H1 (cell line): ENCODE measurements around the gene GFOD1. TPM values are rescaled to one million over a fixed set of nuclear protein-coding genes. Genes with fewer than 3 reads are reported as not detected.

Experiments used
- CTCF ChIA-PET: fragments of 300-600 bp; sonication (Branson Sonifier 250); formaldehyde crosslinking; loops from one replicate; lab custom pipeline; 2021; ENCODE audit not compliant: partially characterized antibody; lab: Charles Lee
- POLR2A ChIA-PET: fragments of 300-600 bp; sonication (Branson Sonifier 250); formaldehyde crosslinking; loops from one replicate; lab custom pipeline; 2021; ENCODE audit warnings: inconsistent platforms; ENCODE audit not compliant: partially characterized antibody; lab: Charles Lee
- DNase-seq, 2 experiments: peaks; one replicate each; pipeline versions ENCODE4 v3.0.0 to v3.0.0-alpha.2; 2010 to 2022; ENCODE audit warnings: low spot score in 2 of 2, low read depth in 1 of 2, mixed read lengths in 1 of 2
- FAIRE-seq: peaks from 2 replicates; lab custom pipeline; 2011; peaks lifted over from hg19 to GRCh38; lab: Jason Lieb, UNC
- H2AFZ ChIP-seq: 2 replicates; pipeline ENCODE4 v1.8.1; 2012; ENCODE audit warnings: low read length, inconsistent platforms
- H2AK5ac ChIP-seq: 2 replicates; pipeline ENCODE4 v1.6.1; 2013; ENCODE audit warnings: low read depth, low read length
- H2BK120ac ChIP-seq: replicated peaks from 2 replicates; pipeline ENCODE3; 2013; ENCODE audit warnings: low read depth, low read length, inconsistent platforms
- H2BK12ac ChIP-seq: 2 replicates; pipeline ENCODE4 v1.6.1; 2013; ENCODE audit warnings: low read depth, low read length
- H2BK15ac ChIP-seq: 2 replicates; pipeline ENCODE4 v1.6.1; 2013; ENCODE audit warnings: low read length
- H2BK20ac ChIP-seq: 2 replicates; pipeline ENCODE4 v1.6.1; 2013; ENCODE audit warnings: low read length
- H2BK5ac ChIP-seq: 2 replicates; pipeline ENCODE4 v1.6.1; 2013; ENCODE audit warnings: low read depth, low read length
- H3K14ac ChIP-seq: 2 replicates; pipeline ENCODE4 v1.6.1; 2013; ENCODE audit warnings: inconsistent platforms; ENCODE audit not compliant: insufficient read length
- H3K18ac ChIP-seq: 2 replicates; pipeline ENCODE4 v1.6.1; 2013; ENCODE audit warnings: low read length; ENCODE audit errors: extremely low read depth
- H3K23ac ChIP-seq: 2 replicates; pipeline ENCODE4 v1.6.1; 2013; ENCODE audit warnings: inconsistent platforms; ENCODE audit not compliant: insufficient read length
- H3K23me2 ChIP-seq: 2 replicates; pipeline ENCODE4 v1.6.1; 2013; ENCODE audit warnings: low read depth, low read length
- H3K27ac ChIP-seq: 2 replicates; pipeline ENCODE4 v1.6.1; 2011; ENCODE audit warnings: low read depth, low read length, inconsistent platforms
- H3K27me3 ChIP-seq, 4 experiments: replicated peaks in 1 of 4; 1 replicate in 1 of 4; 2 replicates in 3 of 4; pipeline versions ENCODE4 v1.6.1 to v1.8.1; 2011 to 2013; ENCODE audit warnings: low read length in 3 of 4, mild to moderate bottlenecking in 3 of 4, inconsistent platforms in 2 of 4, mixed read lengths in 2 of 4, moderate library complexity in 1 of 4; ENCODE audit not compliant: control insufficient read depth in 3 of 4, insufficient read depth in 3 of 4; ENCODE audit errors: extremely low read depth in 1 of 4
- H3K36me3 ChIP-seq, 4 experiments: 2 replicates each; pipeline versions ENCODE4 v1.6.1 to v1.8.1; 2011 to 2013; ENCODE audit warnings: mild to moderate bottlenecking in 4 of 4, low read length in 3 of 4, moderate library complexity in 2 of 4, control low read depth in 1 of 4, inconsistent platforms in 1 of 4; ENCODE audit not compliant: insufficient read depth in 4 of 4, control insufficient read depth in 2 of 4
- H3K4ac ChIP-seq: replicated peaks from 2 replicates; pipeline ENCODE3; 2013; ENCODE audit warnings: low read length, low read depth, mixed read lengths, inconsistent platforms; ENCODE audit not compliant: insufficient read length
- H3K4me1 ChIP-seq, 4 experiments: replicated peaks in 1 of 4; 1 replicate in 1 of 4; 2 replicates in 3 of 4; pipeline versions ENCODE4 v1.6.1 to v1.8.1; 2011 to 2013; ENCODE audit warnings: low read length in 3 of 4, inconsistent platforms in 2 of 4, mixed read lengths in 1 of 4; ENCODE audit not compliant: insufficient read depth in 4 of 4, control insufficient read depth in 3 of 4
- H3K4me2 ChIP-seq, 2 experiments: 2 replicates each; pipeline versions ENCODE4 v1.6.1 to v1.8.1; 2011 to 2013; ENCODE audit warnings: low read depth in 2 of 2, low read length in 2 of 2, control low read depth in 1 of 2, inconsistent platforms in 1 of 2, mild to moderate bottlenecking in 1 of 2; ENCODE audit not compliant: insufficient read depth in 1 of 2
- H3K4me3 ChIP-seq, 4 experiments: fragments of 200-600, 300-600 bp in 1 of 4; sonication (generic), shearing (Covaris generic), sonication (Bioruptor Twin) in 1 of 4; 2 replicates each; pipeline versions ENCODE4 v1.5.1 to v1.8.1; 2011 to 2016; ENCODE audit warnings: low read length in 4 of 4, low read depth in 3 of 4, control low read depth in 2 of 4, inconsistent platforms in 2 of 4, mild to moderate bottlenecking in 2 of 4, mixed read lengths in 1 of 4, moderate library complexity in 1 of 4; ENCODE audit not compliant: insufficient read depth in 2 of 4; ENCODE audit errors: extremely low read depth in 1 of 4
- H3K56ac ChIP-seq: replicated peaks from 2 replicates; pipeline ENCODE3; 2013; ENCODE audit warnings: low read depth, mild to moderate bottlenecking, mixed read lengths, low read length, inconsistent platforms; ENCODE audit not compliant: insufficient read length
- H3K79me1 ChIP-seq: 2 replicates; pipeline ENCODE4 v1.6.1; 2013; ENCODE audit warnings: low read depth, low read length, control low read depth
- H3K79me2 ChIP-seq, 2 experiments: 2 replicates each; pipeline versions ENCODE4 v1.6.1 to v1.8.1; 2012 to 2013; ENCODE audit warnings: low read length in 2 of 2, mild to moderate bottlenecking in 2 of 2, inconsistent platforms in 1 of 2; ENCODE audit not compliant: insufficient read depth in 2 of 2, control insufficient read depth in 1 of 2
- H3K9ac ChIP-seq, 4 experiments: replicated peaks in 1 of 4; 1 replicate in 1 of 4; 2 replicates in 3 of 4; pipeline versions ENCODE4 v1.6.1 to v1.8.1; 2011 to 2013; ENCODE audit warnings: low read depth in 3 of 4, low read length in 3 of 4, control low read depth in 2 of 4, mild to moderate bottlenecking in 2 of 4, moderate library complexity in 2 of 4, inconsistent platforms in 1 of 4; ENCODE audit errors: extremely low read depth in 1 of 4
- H3K9me3 ChIP-seq, 2 experiments: 2 replicates each; pipeline versions ENCODE4 v1.6.1 to v1.8.1; 2012 to 2013; ENCODE audit warnings: mild to moderate bottlenecking in 2 of 2, moderate library complexity in 2 of 2, control low read depth in 1 of 2, inconsistent platforms in 1 of 2, low read depth in 1 of 2, low read length in 1 of 2, mixed read lengths in 1 of 2; ENCODE audit not compliant: insufficient read depth in 2 of 2
- H4K20me1 ChIP-seq, 2 experiments: replicated peaks in 1 of 2; 2 replicates each; pipeline versions ENCODE3 to v1.8.1; 2011 to 2013; ENCODE audit warnings: inconsistent platforms in 2 of 2, low read length in 2 of 2, mild to moderate bottlenecking in 1 of 2; ENCODE audit not compliant: insufficient read depth in 2 of 2, control insufficient read depth in 1 of 2
- H4K5ac ChIP-seq: 2 replicates; pipeline ENCODE4 v1.6.1; 2013; ENCODE audit warnings: low read length, low read depth, mixed read lengths, inconsistent platforms; ENCODE audit not compliant: insufficient read length
- H4K8ac ChIP-seq: 2 replicates; pipeline ENCODE4 v1.8.0; 2013; ENCODE audit warnings: mild to moderate bottlenecking, moderate library complexity, low read length, inconsistent platforms; ENCODE audit not compliant: insufficient read depth; ENCODE audit errors: extremely low read depth
- H4K91ac ChIP-seq: replicated peaks from 2 replicates; pipeline ENCODE3; 2013; ENCODE audit warnings: low read length, mixed read lengths, inconsistent platforms; ENCODE audit not compliant: insufficient read length
- ASH2L ChIP-seq: fragments of 200-600, 300-600 bp; sonication (generic); IDR thresholded peaks from one replicate; pipeline ENCODE4 v1.7.1; 2017; ENCODE audit warnings: low read length
- FOSL1 ChIP-seq: IDR thresholded peaks from 2 replicates; pipeline ENCODE4 v1.6.1; 2011; ENCODE audit warnings: mild to moderate bottlenecking, low read depth, low read length, moderate library complexity; ENCODE audit not compliant: insufficient read depth
- GTF2F1 ChIP-seq: IDR thresholded peaks from 2 replicates; pipeline ENCODE4 v1.6.1; 2012; ENCODE audit warnings: low read depth, low read length, improper control_type of control experiment, borderline replicate concordance
- KDM5A ChIP-seq: fragments of 200-600 bp; IDR thresholded peaks from 2 replicates; pipeline ENCODE4 v1.7.1; 2012; ENCODE audit warnings: mild to moderate bottlenecking, low read length, inconsistent platforms, mixed read lengths
- NANOG ChIP-seq: IDR thresholded peaks from 2 replicates; pipeline ENCODE4 v1.6.1; 2011; ENCODE audit warnings: low read length, low read depth, mild to moderate bottlenecking, inconsistent platforms; ENCODE audit not compliant: insufficient read depth, poor library complexity, severe bottlenecking
- POLR2A ChIP-seq, 2 experiments: IDR thresholded peaks; 1 replicate in 1 of 2; 2 replicates in 1 of 2; pipeline ENCODE4 v1.6.1; 2011; ENCODE audit warnings: low read depth in 2 of 2, low read length in 2 of 2, mild to moderate bottlenecking in 2 of 2; ENCODE audit errors: control extremely low read depth in 1 of 2
- POU5F1 ChIP-seq: IDR thresholded peaks from 2 replicates; pipeline ENCODE4 v1.6.1; 2011; ENCODE audit warnings: low read depth, mild to moderate bottlenecking, low read length, moderate library complexity
- SUZ12 ChIP-seq: fragments of 200-600 bp; sonication (generic); IDR thresholded peaks from 2 replicates; pipeline ENCODE4 v1.6.1; 2012; ENCODE audit warnings: mild to moderate bottlenecking, inconsistent platforms, low read length, moderate library complexity, mixed read lengths
- TAF1 ChIP-seq: IDR thresholded peaks from 2 replicates; pipeline ENCODE4 v1.6.1; 2011; ENCODE audit warnings: mild to moderate bottlenecking, low read depth, low read length
- TCF12 ChIP-seq: IDR thresholded peaks from 2 replicates; pipeline ENCODE4 v1.6.1; 2011; ENCODE audit warnings: low read depth, mild to moderate bottlenecking, low read length
- WGBS, 2 experiments: shearing (Covaris generic) in 1 of 2; methylation state at CpG; one replicate each; pipeline versions ENCODE4 v1.1.6 to v1.1.7; 2013 to 2015; ENCODE audit warnings: low lambda C conversion rate in 2 of 2, mixed read lengths in 2 of 2, inconsistent platforms in 1 of 2, low coverage in 1 of 2, missing lambda C conversion rate in 1 of 2; ENCODE audit not compliant: insufficient replicate concordance in 2 of 2, insufficient coverage in 1 of 2, insufficient read length in 1 of 2; ENCODE audit errors: extremely low coverage in 1 of 2, missing lambda C conversion rate in 1 of 2; 5-methylcytosine and 5-hydroxymethylcytosine counted together
- polyA plus RNA-seq, 7 experiments: library from polyadenylated mRNA; depleted of rRNA in 3 of 7; stranded (reverse) in 5 of 7; unstranded in 2 of 7; fragments of >200 nt in 5 of 7; fragments of 200-250 nt in 2 of 7; gene quantifications; 1 replicate in 5 of 7; 2 replicates in 1 of 7; 4 replicates in 1 of 7; pipeline versions ENCODE4 v1.2.1 to v1.2.3, GENCODE V29; 2011 to 2013; ENCODE audit warnings: missing spikeins in 2 of 7, mixed read lengths in 2 of 7
- total RNA-seq: library from RNA; stranded (reverse); fragmentation: NEBNext Ultra II Directional; extraction: Animal tissue kit (Norgen Biotek cat#: 25700); gene quantifications from 2 replicates; pipeline ENCODE4 v1.2.1, GENCODE V29; 2021
- TF ChIP-seq, protein P1 (sequence below): IDR thresholded peaks from 2 replicates; pipeline ENCODE4 v1.6.1; 2011; ENCODE audit warnings: low read length, improper control_type of control experiment

The GFOD1 gene
- total and polyA plus RNA-seq, 2 of the 8 experiments (the other 6 are each of a cell fraction or from before 2014, with no cell fraction given) = 2.5 to 8.8 TPM

DNA sequence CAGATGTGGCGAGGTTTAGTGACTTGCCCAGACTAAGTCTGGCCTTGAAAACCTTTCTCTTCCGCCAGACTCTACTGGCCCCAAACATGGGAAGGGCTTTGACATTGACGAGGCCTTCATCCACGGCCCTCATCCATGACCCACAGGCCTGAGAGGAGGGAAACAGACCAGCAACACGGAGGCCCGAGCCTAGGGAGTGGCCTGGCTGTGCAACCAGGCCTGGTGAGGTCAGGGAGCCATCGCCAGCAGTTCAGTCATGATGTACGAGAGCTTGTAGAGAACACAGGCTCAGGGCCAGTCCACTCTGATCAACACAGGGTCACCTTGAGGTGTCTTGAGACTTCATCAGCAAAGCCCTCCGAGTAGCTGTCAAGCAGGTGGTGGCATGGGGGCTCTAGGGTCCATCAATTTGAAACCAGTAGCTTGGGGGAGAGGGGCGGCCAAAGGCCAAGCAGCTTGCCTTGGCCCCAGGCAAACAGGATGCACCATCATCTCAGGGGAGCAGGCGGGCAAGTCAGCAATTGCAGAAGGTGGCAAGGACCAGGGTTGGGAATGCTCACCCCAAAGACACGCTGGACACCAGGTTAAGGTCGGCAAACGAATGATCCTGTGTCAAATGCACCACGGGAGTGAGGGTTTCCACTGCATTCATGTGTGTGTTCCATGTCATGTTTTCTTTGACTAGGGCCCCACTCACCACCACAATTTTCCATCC lies 36.1 kb downstream of the GFOD1 start:
- H3K14ac ChIP-seq = no peak overlapping the region
- no peak overlapping the region for H4K5ac ChIP-seq
- H3K36me3 ChIP-seq = no peaks in the 10 kb centered on the region
- no peak overlapping the region for H2BK5ac ChIP-seq
- FAIRE-seq (no peak), DNase-seq (no peak)
- no peaks in the 10 kb centered on the region for H4K20me1 ChIP-seq
- H4K8ac ChIP-seq = no peak overlapping the region
- no peak overlapping the region for H3K27ac ChIP-seq
- no peak overlapping the region for H2BK15ac ChIP-seq
- H3K79me1 ChIP-seq = no peaks in the 10 kb centered on the region; the same call in 1 of the 2 replicates
- no peak overlapping the region for H2BK20ac ChIP-seq
- no peak overlapping the region for H4K91ac ChIP-seq
- no peak overlapping the region for H3K4me2 ChIP-seq
- H2BK120ac ChIP-seq = no peak overlapping the region
- CTCF ChIA-PET = interaction anchor here (0.6 to 2.3 kb wide), 10 partner anchors 18 to 122 kb away, joined by 3 to 7 read pairs (median 4); no protein-coding TSS in a partner anchor
- no peak overlapping the region for H2AFZ ChIP-seq
- peaks cover 0 to 7% (median 3%) of the 10 kb centered on the region in 4 experiments; a peak in 1 of 7 replicates for H3K4me1 ChIP-seq
- no peaks in the 10 kb centered on the region; a peak in 1 of 4 replicates for H3K79me2 ChIP-seq
- H3K4ac ChIP-seq = no peak overlapping the region
- no peak overlapping the region for H3K56ac ChIP-seq
- H2AK5ac ChIP-seq = no peak overlapping the region
- no peak overlapping the region for H3K4me3 ChIP-seq
- H3K18ac ChIP-seq = no peak overlapping the region
- H3K23ac ChIP-seq = no peak overlapping the region
- H3K9me3 ChIP-seq = no peaks in the 10 kb centered on the region
- no peaks in the 10 kb centered on the region for H3K23me2 ChIP-seq
- WGBS, 2 experiments = 94% methylated on average over 15 of the region's 15 CpGs; no CpG with 5 or more reads in 1 of the 2 experiments
- POLR2A ChIA-PET = interaction anchor here (1.7 kb wide), 1 partner anchor 12 kb away, joined by 6 read pairs; no protein-coding TSS in a partner anchor
- H2BK12ac ChIP-seq = peak overlapping the region; percentile 46; the same call in 1 of the 2 replicates
- no peak overlapping the region for H3K9ac ChIP-seq
- no peaks in the 10 kb centered on the region for H3K27me3 ChIP-seq
- TF ChIP-seq NANOG (no peak), GTF2F1 (no peak), TCF12 (no peak), POLR2A (IDR thresholded peaks at IDR 0.05; ENCODE audit: control extremely low read depth in 1 of 2, low read depth in 2 of 2, low read length in 2 of 2) (no peak), ASH2L (no peak), FOSL1 (no peak), POU5F1 (no peak), TAF1 (no peak), KDM5A (no peak), SUZ12 (no peak)
- TF ChIP-seq, protein P1, sequence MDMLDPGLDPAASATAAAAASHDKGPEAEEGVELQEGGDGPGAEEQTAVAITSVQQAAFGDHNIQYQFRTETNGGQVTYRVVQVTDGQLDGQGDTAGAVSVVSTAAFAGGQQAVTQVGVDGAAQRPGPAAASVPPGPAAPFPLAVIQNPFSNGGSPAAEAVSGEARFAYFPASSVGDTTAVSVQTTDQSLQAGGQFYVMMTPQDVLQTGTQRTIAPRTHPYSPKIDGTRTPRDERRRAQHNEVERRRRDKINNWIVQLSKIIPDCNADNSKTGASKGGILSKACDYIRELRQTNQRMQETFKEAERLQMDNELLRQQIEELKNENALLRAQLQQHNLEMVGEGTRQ = no peak
